Left ventricle myocardium inferior (tissue), 1 donor: Measurements from ENCODE around the gene TFPI2. TPM values are rescaled to one million over a fixed set of nuclear protein-coding genes. Genes with fewer than 3 reads are reported as not detected.

ENCODE experiments used
- DNase-seq: peaks from one replicate; pipeline ENCODE4 v3.0.0-alpha.2; 2020
- H3K27ac ChIP-seq: fragments of 200-600 bp; replicated peaks from 2 replicates; pipeline ENCODE4 v1.8.0; 2021
- H3K27me3 ChIP-seq: fragments of 200-600 bp; 2 replicates; pipeline ENCODE4 v1.8.0; 2021; ENCODE audit warnings: low read depth
- H3K36me3 ChIP-seq: fragments of 200-600 bp; 2 replicates; pipeline ENCODE4 v1.8.0; 2021
- H3K4me1 ChIP-seq: fragments of 200-600 bp; 2 replicates; pipeline ENCODE4 v1.8.0; 2021
- H3K4me3 ChIP-seq: fragments of 200-600 bp; 2 replicates; pipeline ENCODE4 v1.8.0; 2021; ENCODE audit warnings: mild to moderate bottlenecking, moderate library complexity
- H3K9me3 ChIP-seq: fragments of 200-600 bp; replicated peaks from 2 replicates; pipeline ENCODE4 v1.8.0; 2021
- intact Hi-C: fragments of 100-400 bp; cut with micrococcal nuclease; formaldehyde crosslinking; loops from one replicate; pipeline ENCODE4 v1.11.0; 2022
- total RNA-seq: library from RNA; stranded (reverse); fragmentation: NEBNext Ultra II Directional; extraction: Animal tissue kit (Norgen Biotek cat#: 25700); gene quantifications from one replicate; pipeline ENCODE4 v1.2.1, GENCODE V29; 2021
- TF ChIP-seq, protein P1 (sequence below): fragments of 200-600 bp; IDR thresholded peaks from 2 replicates; pipeline ENCODE4 v1.8.0; 2021; ENCODE audit warnings: antibody characterized with exemption, mild to moderate bottlenecking, borderline replicate concordance
- donor health status: DM: no; HTN: yes; CAD: no; lungs with severe emphysema.

The TFPI2 gene
- total RNA-seq, 1 donor from 2014 or later, result 1.5 TPM

DNA sequence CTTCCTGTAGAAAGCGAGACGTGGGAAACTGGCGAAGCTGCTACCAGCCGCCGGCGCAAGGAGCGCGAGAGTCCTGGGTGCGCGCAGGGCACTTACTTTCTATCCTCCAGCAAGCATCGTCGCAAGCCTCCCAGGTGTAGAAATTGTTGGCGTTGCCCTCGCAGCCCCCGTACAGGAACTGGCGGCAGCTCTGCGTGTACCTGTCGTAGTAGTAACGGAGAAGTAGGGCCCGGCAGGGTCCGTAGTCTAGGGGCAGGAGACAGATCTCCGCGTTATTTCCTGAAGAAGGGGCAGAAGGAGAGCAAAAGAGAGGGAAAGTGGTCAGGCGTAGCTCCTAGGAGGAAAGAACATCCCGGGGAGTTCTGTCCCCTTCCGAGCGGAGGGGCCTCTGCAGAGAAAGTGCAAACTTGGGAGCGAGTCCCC is 501 bp downstream of the TFPI2 start:
- Histone ChIP-seq H3K27ac (peak overlapping the region; percentile 62), H3K9me3 (no peaks in the 10 kb centered on the region), H3K4me1 (peaks cover 26% of the 10 kb centered on the region), H3K36me3 (no peaks in the 10 kb centered on the region), H3K27me3 (peaks cover 20% of the 10 kb centered on the region), H3K4me3 (peak overlapping the region; percentile 76)
- no peak for DNase-seq
- TF ChIP-seq, protein P1, sequence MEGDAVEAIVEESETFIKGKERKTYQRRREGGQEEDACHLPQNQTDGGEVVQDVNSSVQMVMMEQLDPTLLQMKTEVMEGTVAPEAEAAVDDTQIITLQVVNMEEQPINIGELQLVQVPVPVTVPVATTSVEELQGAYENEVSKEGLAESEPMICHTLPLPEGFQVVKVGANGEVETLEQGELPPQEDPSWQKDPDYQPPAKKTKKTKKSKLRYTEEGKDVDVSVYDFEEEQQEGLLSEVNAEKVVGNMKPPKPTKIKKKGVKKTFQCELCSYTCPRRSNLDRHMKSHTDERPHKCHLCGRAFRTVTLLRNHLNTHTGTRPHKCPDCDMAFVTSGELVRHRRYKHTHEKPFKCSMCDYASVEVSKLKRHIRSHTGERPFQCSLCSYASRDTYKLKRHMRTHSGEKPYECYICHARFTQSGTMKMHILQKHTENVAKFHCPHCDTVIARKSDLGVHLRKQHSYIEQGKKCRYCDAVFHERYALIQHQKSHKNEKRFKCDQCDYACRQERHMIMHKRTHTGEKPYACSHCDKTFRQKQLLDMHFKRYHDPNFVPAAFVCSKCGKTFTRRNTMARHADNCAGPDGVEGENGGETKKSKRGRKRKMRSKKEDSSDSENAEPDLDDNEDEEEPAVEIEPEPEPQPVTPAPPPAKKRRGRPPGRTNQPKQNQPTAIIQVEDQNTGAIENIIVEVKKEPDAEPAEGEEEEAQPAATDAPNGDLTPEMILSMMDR, result no peak
- intact Hi-C loops, result loop anchor here (10.0 kb wide), 1 partner anchor 115 kb away; the partner anchor contains the start of gene BET1

DNA sequence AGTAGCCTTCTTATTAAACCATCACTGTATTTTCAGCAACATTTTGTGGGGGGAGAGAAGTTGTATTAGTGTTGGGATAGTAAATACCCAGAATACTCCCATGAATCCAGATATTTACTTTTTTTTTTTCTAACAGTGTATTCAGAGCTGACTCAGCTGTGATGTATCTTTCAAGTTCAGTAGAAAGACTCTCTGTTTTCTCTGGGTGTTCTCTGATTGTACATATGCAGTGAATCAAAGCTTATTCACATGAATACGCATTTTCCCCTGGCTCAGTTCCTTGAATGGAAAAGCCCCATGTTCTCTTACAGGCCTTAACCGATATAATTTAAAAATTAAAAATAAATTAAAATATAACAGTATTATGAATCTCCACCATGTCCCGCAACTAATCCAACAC is 1.3 kb downstream of the TFPI2 start:
- Histone ChIP-seq H3K27ac (no peak overlapping the region), H3K27me3 (peaks cover 20% of the 10 kb centered on the region), H3K4me1 (peaks cover 18% of the 10 kb centered on the region), H3K9me3 (no peaks in the 10 kb centered on the region), H3K4me3 (peak overlapping the region; percentile 76), H3K36me3 (no peaks in the 10 kb centered on the region)
- TF ChIP-seq, protein P1, result no peak
- intact Hi-C loops, result no loop called here
- DNase-seq, result no peak

DNA sequence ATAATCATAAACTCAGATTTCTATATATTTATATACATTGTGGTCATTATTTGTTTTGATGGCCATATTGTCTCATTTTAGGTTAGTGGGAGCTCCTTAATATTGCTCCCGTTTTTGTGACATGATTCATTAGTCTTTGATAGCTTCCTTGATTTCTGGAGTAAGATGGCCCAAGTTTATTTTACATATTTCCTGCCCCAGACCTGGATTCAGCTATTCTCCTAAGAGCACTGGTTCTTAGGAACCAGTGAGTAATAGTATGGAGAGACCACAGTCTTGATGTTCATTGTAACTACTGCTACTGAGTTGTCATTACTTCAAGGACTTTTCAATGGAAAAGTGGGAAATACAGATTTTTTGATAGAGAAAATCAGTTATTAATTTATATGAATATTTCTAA is 6.0 kb downstream of the TFPI2 start:
- intact Hi-C loops, result no loop called here

DNA sequence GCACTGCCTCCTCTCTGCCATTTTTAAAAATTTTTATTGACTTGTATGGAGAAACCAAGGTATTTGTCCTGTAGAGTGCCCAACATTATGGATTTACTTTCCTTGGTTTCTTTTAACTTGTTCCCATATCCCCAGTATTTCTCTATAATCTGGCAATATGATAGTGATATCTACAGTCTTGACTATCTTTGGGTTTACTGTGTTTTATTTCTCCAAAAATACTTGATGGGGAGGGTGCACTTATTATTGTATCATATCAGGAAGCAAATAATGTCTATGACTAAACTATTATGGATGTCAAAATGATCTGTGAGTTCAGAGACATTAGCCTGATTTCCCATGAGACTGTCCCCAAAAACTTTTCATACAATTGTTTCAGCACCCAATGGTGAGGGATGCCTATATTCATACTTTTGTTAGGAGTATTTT is 6.6 kb downstream of the TFPI2 start:
- Histone ChIP-seq H3K4me3 (no peak overlapping the region), H3K4me1 (no peaks in the 10 kb centered on the region), H3K27me3 (no peaks in the 10 kb centered on the region), H3K36me3 (no peaks in the 10 kb centered on the region), H3K27ac (no peak overlapping the region), H3K9me3 (peaks cover 15% of the 10 kb centered on the region)
- DNase-seq, result no peak
- TF ChIP-seq, protein P1, result no peak
- intact Hi-C loops, result no loop called here

More for the DNA sequence above, 6.0 kb downstream of the TFPI2 start:
- peaks cover 9% of the 10 kb centered on the region for H3K9me3 ChIP-seq
- H3K27me3 ChIP-seq, result no peaks in the 10 kb centered on the region
- H3K4me1 ChIP-seq, result no peaks in the 10 kb centered on the region
- no peak overlapping the region for H3K4me3 ChIP-seq
- no peak overlapping the region for H3K27ac ChIP-seq
- H3K36me3 ChIP-seq, result no peaks in the 10 kb centered on the region
- TF ChIP-seq, protein P1, result no peak
- DNase-seq, result no peak

DNA sequence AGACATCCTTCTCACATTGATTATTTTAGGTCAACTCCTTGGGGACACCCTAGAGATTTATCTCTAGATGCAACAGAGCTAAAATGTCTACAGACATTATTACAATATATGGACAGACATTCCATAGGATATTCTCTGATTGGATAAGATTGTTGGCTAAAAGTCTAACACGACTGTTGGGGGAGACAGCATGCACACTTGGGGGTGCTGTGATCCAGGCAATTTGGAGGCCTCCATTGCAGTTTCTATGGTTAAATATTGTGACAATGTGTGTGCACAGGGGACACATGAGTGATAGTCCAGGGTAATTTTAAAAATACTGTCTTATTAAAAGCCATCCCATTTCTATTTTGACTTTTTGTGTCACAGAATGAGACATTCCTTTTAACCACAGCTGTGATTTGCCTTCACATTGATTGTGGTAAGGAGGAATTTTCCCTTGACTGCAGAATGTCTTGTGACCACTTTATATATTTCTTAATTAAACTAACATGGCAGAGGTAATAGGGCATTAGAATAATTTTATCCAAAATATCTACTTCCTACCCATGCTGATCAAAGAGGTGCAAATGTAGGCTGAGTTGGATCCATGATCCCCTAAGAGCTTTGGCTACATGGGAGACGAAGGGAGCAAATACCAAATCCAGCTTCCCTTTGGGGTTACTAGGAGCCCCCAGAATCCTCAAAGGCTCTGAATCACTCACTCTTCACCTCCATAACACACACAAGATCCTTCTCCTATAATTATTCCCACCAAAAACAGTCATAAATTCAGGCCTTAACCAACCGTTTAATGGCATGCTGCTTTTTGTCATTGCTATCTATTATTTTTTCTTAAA is 7.3 kb downstream of the TFPI2 start:
- no peak overlapping the region for H3K4me3 ChIP-seq
- intact Hi-C loops, result no loop called here

More for the DNA sequence above, 7.3 kb downstream of the TFPI2 start:
- Histone ChIP-seq H3K36me3 (no peaks in the 10 kb centered on the region), H3K27me3 (no peaks in the 10 kb centered on the region), H3K4me1 (no peaks in the 10 kb centered on the region), H3K9me3 (peaks cover 18% of the 10 kb centered on the region), H3K27ac (no peak overlapping the region)
- TF ChIP-seq, protein P1, result peak; percentile 41
- no peak for DNase-seq
